Rectal smooth muscle tissue (tissue), 1 donor: ENCODE results near the gene TRIM37.
"Not testable (repeated sequence)": the region's sequence is repeated elsewhere in the genome, so short reads cannot be mapped to it uniquely, and the experiment has no call there.

Source experiments
- H3K27ac ChIP-seq: one replicate; pipeline ENCODE4 v1.7.0; 2013; ENCODE audit warnings: low read depth, low read length, inconsistent platforms
- H3K27me3 ChIP-seq: one replicate; pipeline ENCODE4 v1.7.0; 2013; ENCODE audit warnings: low read length; ENCODE audit not compliant: control insufficient read depth, insufficient read depth
- H3K36me3 ChIP-seq: one replicate; pipeline ENCODE4 v1.7.0; 2013; ENCODE audit warnings: low read length; ENCODE audit not compliant: control insufficient read depth, insufficient read depth
- H3K4me1 ChIP-seq: one replicate; pipeline ENCODE4 v1.7.0; 2013; ENCODE audit warnings: low read length; ENCODE audit not compliant: control insufficient read depth, insufficient read depth
- H3K4me3 ChIP-seq: one replicate; pipeline ENCODE4 v1.7.0; 2013; ENCODE audit warnings: low read length
- H3K9ac ChIP-seq: one replicate; pipeline ENCODE4 v1.7.0; 2013; ENCODE audit warnings: low read length

The TRIM37 gene

GRCh38 chr17:58970609-58971450 lies 135.8 kb downstream of the TRIM37 start:
- Histone ChIP-seq H3K27ac (no peak overlapping the region), H3K36me3 (no peaks in the 10 kb centered on the region), H3K4me1 (no peaks in the 10 kb centered on the region), H3K9ac (no peak overlapping the region), H3K27me3 (no peaks in the 10 kb centered on the region), H3K4me3 (no peak overlapping the region)

- no peak overlapping the region for H3K9ac ChIP-seq
- no peak overlapping the region for H3K27ac ChIP-seq
- no peak overlapping the region for H3K4me3 ChIP-seq
- no peaks in the 10 kb centered on the region for H3K36me3 ChIP-seq
- no peaks in the 10 kb centered on the region for H3K27me3 ChIP-seq
- no peaks in the 10 kb centered on the region for H3K4me1 ChIP-seq
Observed at GRCh38 chr17:58969612-58970011, 137.1 kb downstream of the TRIM37 start.

GRCh38 chr17:58969156-58969555 lies 137.5 kb downstream of the TRIM37 start:
- Histone ChIP-seq H3K4me3 (no peak overlapping the region), H3K4me1 (no peaks in the 10 kb centered on the region), H3K36me3 (no peaks in the 10 kb centered on the region), H3K9ac (no peak overlapping the region), H3K27ac (no peak overlapping the region), H3K27me3 (no peaks in the 10 kb centered on the region)

GRCh38 chr17:58968426-58969061 lies 138.1 kb downstream of the TRIM37 start:
- H3K27ac ChIP-seq = no peak overlapping the region
- H3K4me3 ChIP-seq = no peak overlapping the region
- no peak overlapping the region for H3K9ac ChIP-seq
- H3K27me3 ChIP-seq = no peaks in the 10 kb centered on the region
- no peaks in the 10 kb centered on the region for H3K4me1 ChIP-seq
- H3K36me3 ChIP-seq = no peaks in the 10 kb centered on the region

- no peak overlapping the region for H3K4me3 ChIP-seq
- no peak overlapping the region for H3K27ac ChIP-seq
- no peak overlapping the region for H3K9ac ChIP-seq
Observed at GRCh38 chr17:58966208-58966607, 140.5 kb downstream of the TRIM37 start.

GRCh38 chr17:58965221-58965620 lies 141.5 kb downstream of the TRIM37 start:
- no peak overlapping the region for H3K9ac ChIP-seq
- no peaks in the 10 kb centered on the region for H3K27me3 ChIP-seq
- H3K4me3 ChIP-seq = no peak overlapping the region
- H3K4me1 ChIP-seq = no peaks in the 10 kb centered on the region
- no peaks in the 10 kb centered on the region for H3K36me3 ChIP-seq
- H3K27ac ChIP-seq = no peak overlapping the region

More at GRCh38 chr17:58966208-58966607, 140.5 kb downstream of the TRIM37 start:
- Histone ChIP-seq H3K4me1 (no peaks in the 10 kb centered on the region), H3K27me3 (no peaks in the 10 kb centered on the region), H3K36me3 (no peaks in the 10 kb centered on the region)

GRCh38 chr17:58960068-58960467 lies 146.6 kb downstream of the TRIM37 start:
- H3K4me1 ChIP-seq = no peaks in the 10 kb centered on the region
- no peak overlapping the region for H3K4me3 ChIP-seq
- no peak overlapping the region for H3K9ac ChIP-seq
- H3K27ac ChIP-seq = no peak overlapping the region
- H3K36me3 ChIP-seq = no peaks in the 10 kb centered on the region
- H3K27me3 ChIP-seq = no peaks in the 10 kb centered on the region

- not testable (repeated sequence) for H3K27me3 ChIP-seq, H3K27ac ChIP-seq, H3K4me3 ChIP-seq, H3K4me1 ChIP-seq, H3K36me3 ChIP-seq, H3K9ac ChIP-seq
Observed at GRCh38 chr17:58957725-58958073, 149.0 kb downstream of the TRIM37 start.

GRCh38 chr17:58956997-58957724 lies 149.5 kb downstream of the TRIM37 start:
- H3K4me3 ChIP-seq = no peak overlapping the region
- H3K4me1 ChIP-seq = no peaks in the 10 kb centered on the region
- H3K9ac ChIP-seq = no peak overlapping the region
- no peaks in the 10 kb centered on the region for H3K27me3 ChIP-seq
- no peaks in the 10 kb centered on the region for H3K36me3 ChIP-seq
- H3K27ac ChIP-seq = no peak overlapping the region

GRCh38 chr17:58954358-58954757 lies 152.3 kb downstream of the TRIM37 start:
- not testable (repeated sequence) for H3K27ac ChIP-seq, H3K36me3 ChIP-seq, H3K4me1 ChIP-seq, H3K4me3 ChIP-seq, H3K9ac ChIP-seq, H3K27me3 ChIP-seq

- no peak overlapping the region for H3K27ac ChIP-seq
- H3K4me3 ChIP-seq = no peak overlapping the region
- no peaks in the 10 kb centered on the region for H3K27me3 ChIP-seq
- no peak overlapping the region for H3K9ac ChIP-seq
- H3K36me3 ChIP-seq = no peaks in the 10 kb centered on the region
- no peaks in the 10 kb centered on the region for H3K4me1 ChIP-seq
Observed at GRCh38 chr17:58947824-58948223, 158.9 kb downstream of the TRIM37 start.

- no peaks in the 10 kb centered on the region for H3K4me1 ChIP-seq
- no peaks in the 10 kb centered on the region for H3K27me3 ChIP-seq
- no peak overlapping the region for H3K9ac ChIP-seq
- H3K36me3 ChIP-seq = no peaks in the 10 kb centered on the region
- H3K27ac ChIP-seq = no peak overlapping the region
- no peak overlapping the region for H3K4me3 ChIP-seq
Observed at GRCh38 chr17:58947411-58947810, 159.3 kb downstream of the TRIM37 start.
